ENCODE data around the gene ZNF280D.

ZNF280D gene

DNA sequence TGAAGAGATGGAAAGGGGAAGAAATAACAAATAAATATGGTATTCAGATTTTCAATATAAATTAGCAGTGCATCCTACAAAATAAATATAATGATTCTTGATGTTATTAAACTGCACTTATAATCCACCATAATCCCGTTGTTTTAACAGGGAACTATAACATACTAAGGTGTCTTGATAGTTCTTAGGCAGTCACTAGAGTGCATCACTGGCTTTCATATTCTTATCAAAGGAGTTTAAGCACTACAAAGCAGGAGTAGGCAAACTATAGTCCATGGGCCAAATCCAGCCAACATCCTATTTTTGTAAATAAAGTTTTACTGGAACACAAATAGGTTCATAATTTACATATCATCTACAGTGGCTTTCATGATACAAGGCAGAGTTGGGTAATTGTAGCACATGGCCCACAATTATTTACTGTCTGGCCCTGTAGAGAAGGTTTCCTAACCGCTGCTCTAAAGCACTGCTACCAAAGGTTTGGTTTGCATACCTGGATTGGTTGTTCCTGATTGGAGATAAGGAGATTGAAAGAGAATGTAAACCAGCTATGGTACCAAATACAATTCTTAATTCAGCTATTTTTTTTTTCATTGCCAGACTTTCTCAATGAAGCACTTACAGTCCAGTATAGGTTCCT, 104.3 kb downstream of the ZNF280D start:
- ATAC-seq: no peak

DNA sequence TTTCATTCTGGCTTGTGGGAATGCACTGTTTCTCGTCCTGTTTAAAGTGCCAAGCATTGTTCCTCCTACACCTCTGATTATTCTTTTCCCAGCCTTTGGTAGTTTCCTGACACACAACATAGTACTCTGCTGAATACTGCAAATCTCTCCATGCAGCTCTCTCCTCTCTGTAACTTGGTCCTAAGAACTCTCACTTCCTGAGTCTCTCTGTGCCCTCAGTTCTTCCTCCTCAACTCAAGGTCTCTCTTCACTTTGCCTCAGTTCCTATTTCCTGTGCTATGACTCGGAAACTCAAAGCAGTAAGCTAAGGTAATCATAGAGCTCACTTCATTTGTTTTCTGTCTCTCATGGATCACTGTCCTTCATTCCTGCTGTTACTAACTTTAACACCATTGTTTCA, 113.4 kb downstream of the ZNF280D start:
- no peak for ATAC-seq

DNA sequence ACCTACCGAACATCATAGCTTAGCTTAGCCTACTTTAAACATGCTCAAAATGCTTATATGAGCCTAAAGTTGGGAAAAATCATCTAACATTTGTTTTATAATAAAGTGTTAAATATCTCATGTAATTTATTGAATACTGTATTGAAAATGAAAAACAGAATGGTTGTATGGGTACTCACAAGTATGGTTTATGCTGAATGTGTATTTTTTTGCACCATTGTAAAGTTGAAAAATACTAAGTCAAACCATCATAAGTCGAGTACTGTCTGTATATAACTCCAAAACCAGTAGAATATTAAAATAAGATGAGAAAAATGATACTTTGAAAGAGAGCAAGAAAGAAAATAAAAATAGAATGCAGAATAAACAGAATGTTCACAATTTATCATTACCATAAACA, 115.7 kb downstream of the ZNF280D start:
- no peak for ATAC-seq

DNA sequence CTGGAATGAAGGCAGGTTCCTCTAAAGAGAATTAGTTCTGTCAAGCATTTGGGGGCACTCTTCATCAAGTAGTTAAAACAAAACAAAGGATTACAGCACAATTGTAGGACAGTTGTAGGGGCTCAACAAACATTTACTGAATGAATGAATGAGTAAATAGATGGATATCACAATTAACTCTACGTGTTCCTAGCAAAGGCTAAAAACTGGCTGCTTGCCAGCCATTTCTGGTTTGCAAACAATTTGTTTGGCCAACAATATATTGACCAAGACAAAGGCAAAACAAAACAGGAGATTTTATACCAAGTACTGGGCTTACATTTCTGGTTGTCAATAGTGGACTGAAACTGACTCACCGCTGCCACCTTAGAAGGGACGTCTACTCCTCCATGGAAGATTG, 116.8 kb downstream of the ZNF280D start:
- no peak for ATAC-seq

DNA sequence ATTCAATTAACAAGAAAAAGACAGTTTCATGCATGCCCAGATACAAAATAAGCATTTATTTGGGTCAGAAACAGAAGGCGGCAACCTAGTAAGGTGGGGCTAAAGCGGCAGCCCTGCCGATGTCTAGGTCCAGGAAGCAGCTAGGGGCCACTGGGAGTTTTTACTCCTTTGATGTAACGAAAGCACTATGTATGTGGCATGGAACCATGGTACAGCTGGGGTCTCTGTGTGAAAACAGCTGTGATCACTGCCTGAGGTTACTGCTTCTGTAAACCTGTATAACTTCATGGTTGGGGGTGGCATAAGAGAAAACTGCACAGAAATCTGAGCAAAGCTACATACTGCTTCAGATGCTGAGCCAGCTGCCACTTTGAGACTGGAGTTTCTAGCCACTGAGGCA, 119.5 kb downstream of the ZNF280D start:
- no peak for ATAC-seq

DNA sequence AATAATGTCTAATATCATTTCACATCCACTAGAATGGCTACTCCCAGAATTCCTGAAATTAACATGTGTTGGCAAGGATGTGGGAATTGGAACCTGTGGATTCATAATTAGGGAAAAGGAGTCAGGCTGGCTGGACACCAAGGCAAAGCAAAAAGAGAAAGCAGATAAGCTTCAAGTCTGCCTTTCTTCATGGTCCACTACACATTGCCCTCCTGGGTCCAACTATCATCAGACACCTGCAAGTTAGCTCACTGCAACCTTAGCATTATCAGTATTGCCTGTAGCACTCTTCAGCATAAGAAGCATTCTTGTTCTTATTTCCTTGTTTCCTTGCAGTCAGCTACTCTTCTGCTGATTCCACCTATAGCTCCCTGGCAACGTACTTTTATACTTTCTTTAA, 124.3 kb downstream of the ZNF280D start:
- no peak for ATAC-seq

DNA sequence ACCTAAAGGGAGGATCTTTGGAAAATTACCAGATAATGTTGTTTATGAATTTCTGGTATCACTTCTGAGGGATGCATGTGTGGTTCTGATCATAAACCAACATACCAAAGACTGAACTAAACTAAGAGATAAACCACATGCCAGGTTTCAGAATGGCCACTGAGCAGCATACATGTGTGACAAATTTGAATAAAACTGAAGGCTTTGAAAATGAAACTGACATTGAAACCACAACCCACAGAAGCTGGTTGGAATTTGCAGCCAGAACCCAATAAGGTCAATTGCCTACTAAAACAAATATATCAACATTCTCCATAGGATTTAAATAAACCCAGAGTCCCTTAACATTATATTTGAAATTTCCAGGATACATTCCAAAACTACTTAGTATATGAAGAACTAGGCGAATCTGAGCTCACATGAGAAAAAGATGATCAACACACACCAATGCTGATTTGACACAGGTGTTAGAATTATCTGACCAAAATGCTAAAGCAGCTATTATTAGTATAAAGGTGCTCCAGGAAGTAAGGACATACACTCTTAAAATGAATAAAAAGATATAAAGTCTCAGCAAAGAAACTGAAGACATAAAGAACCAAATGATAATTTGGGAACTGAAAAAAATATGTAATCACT, 125.0 kb downstream of the ZNF280D start:
- peak; percentile 32 to 33 for ATAC-seq

DNA sequence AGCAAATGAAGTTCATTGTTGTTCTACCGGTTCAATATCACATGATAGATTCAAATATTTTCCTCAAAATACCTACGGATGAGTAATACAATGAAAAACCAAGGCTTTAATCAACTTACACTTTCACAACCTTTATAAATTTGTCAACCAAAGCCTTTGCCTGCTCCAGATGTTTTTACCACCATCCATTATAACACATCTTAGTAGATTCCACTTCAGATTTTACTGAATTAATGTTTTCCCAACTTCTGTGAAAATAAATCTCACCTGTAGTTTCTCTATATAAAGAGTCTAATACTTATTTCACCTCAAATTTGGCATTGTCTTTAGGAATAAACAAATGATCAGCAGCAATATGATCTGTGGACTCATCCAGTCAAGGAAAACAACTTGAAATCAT, 131.1 kb downstream of the ZNF280D start:
- no peak for ATAC-seq

DNA sequence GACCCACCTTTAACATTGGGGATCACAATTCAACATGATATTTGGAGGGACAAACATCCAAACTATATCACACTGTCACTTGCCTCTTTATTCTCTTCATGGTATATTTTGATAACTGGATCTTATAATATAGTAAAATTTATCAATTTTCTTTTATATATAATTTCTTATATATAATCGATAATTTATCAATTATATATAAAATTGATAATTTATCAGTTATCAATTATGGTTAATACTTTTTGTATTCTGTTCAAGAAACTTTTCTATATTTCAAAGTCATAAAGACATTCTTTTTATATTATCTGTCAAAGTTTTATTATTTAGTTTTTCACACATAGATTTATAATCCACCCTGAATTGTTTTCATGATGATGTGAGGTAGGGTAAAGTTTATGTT, 132.9 kb downstream of the ZNF280D start:
- ATAC-seq: no peak

DNA sequence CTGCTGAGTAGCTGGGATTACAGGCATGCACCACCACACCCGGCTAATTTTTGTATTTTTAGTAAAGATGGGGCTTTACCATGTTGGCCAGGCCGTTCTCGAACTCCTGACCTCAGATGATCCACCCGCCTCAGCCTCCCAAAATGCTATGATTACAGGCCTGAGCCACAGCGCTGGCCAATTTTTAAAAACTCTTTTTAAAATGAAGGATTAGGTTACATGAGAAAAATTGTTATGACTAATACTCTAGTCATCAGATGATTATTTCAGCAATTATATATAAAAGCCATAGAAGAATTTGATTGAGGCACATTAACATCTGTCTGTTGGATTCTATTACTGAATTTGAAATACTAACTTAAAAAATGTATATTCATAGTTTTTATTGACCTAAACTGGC, 134.3 kb downstream of the ZNF280D start:
- ATAC-seq: no peak

DNA sequence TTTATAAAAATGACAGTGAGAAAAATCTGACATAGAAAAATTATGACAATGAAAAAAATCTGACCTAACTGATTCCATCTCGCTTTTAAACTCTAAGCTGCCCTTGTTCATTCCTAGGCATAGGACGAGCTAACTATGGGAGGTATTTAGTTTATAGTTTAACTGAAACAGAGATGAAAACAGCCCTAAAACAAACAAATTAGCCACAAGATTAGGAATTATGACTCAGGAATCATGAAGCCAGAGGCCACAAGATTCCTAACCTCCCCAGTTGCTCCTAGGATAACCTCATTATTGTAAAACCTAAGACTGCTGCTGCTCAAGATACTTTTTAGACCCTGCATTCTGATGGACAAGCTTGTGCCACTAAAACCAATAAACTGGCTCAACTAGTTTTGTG, 145.6 kb downstream of the ZNF280D start:
- no peak for ATAC-seq

DNA sequence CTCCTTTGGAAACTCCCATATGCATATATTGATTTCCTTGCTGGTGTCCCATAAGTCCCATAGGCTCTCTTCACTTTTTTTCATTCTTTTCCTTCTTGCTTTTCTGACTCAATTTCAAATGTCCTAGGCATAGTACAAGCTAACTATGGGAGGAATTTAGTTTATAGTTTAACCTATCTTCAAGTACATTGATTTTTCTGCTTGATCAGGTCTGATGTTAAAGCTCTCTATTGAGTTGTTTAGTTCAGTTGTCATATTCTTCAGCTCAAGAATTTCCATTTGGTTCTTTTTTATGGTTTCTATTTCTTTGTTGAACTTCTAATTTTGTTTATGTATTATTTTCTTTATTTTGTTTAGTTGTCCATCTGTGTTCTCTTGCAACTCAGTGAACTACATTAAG, 147.1 kb downstream of the ZNF280D start:
- ATAC-seq: no peak

DNA sequence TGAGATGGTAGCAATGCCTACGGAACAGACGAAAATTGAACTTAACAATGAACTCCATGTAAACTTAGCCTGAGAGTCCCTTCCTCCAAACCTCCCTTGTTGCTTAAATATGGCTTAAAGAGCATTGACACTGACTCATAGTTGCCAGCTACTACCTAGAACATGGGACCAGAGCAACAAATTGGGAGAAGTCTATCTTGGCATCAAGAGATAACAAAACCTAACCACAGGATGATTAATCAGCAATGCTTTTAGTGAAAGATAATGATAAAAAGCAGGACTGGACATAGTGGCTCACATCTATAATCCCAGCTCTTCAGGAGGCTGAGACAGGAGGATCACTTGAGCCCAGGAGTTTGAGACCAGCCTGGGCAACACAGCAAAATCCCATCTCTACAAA, 150.5 kb downstream of the ZNF280D start:
- ATAC-seq: no peak

All from activated CD4-positive, CD25-positive, alpha-beta regulatory T cell treated with anti-CD3 and anti-CD28 coated beads, Interleukin-2, amount 50 U/mL, for 24 hours (primary cell).